GM19328 (cell line): ENCODE results near the gene PEX16.

Experiments used
- ATAC-seq: cut with Tn5 transposase; IDR thresholded peaks from one replicate; pipeline ENCODE4 v1.9.1; 2021; ENCODE audit warnings: mild to moderate bottlenecking, moderate library complexity; ENCODE audit not compliant: unreplicated experiment

PEX16 gene

DNA sequence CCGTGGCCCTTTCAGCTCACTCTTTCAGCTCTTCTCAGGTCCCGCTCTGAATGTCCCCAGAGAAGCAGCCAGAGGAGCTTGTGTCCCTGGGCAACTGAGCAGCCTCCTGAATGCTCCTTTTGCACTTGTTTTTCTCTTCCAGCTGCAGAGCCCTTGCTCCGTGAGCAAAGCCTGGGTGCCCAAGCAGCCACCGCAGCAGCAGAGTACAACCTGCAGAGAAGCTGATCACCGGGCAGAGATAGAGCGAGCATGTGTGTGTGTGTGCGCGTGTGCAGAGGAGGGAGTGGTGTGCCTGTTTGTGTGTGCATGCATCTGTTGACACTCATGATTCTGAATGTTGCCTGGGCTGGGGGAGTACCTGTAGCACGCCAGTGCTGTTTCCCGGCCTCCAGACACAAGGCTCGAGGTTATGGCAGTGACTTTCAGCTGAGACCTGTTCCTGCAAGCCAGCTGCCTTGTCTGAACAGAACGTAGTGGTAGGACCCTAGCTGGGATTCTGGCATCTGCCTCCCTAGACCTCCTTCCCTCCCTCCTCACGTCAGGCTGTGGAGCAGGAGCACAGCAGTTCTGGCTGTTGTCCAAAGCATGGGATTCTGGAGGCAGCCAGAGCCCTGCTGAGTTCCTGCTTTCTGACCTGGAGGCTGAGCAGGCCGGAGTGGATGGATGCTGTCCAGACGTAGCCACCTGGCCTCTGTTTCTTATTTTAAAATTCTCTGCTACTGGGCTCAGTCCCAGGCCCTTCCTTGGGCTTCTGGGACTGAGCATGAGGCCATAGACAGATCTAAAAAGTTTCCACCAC lies 36.7 kb downstream of the PEX16 start:
- ATAC-seq, result no peak

GRCh38 chr11:45879803-45880686 lies 37.6 kb downstream of the PEX16 start:
- ATAC-seq, result no peak

DNA sequence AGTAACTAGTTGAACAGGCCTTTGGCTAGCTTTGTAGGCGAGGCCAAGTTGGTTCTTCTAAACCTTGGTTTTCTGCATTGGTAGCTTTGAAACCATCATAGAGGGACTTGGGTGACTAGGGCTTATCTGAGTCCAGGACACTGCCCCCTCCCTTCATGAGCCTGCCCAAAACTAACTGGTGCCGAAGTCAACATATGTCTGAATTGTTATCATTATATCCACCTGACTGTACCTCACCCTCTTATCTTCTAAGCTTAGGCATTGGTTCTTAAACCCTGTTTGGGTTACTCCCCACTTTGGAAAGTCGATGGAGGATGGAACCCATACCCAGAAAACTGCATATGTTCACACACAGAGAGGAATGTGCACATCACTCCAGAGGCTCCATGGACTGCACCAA lies 39.8 kb downstream of the PEX16 start:
- ATAC-seq, result no peak

DNA sequence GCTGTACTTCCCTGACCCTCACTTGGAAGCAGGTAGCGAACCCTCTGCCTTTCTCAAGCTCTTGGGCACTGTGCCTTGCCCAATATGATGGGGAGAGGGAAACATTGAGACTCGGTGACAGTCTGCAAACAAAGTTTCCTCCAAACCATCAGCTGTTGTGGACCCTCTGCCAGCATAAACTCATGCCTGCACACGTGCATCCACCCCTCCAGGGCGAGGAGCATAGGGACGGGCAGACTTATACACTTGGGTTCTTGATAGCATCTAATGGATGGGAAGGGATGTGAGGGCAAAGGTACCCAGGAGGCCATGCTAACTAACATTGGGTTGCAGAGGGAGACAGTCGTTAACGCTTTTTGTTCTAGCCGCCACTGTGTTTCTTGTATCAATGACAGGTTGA lies 40.5 kb downstream of the PEX16 start:
- no peak for ATAC-seq

DNA sequence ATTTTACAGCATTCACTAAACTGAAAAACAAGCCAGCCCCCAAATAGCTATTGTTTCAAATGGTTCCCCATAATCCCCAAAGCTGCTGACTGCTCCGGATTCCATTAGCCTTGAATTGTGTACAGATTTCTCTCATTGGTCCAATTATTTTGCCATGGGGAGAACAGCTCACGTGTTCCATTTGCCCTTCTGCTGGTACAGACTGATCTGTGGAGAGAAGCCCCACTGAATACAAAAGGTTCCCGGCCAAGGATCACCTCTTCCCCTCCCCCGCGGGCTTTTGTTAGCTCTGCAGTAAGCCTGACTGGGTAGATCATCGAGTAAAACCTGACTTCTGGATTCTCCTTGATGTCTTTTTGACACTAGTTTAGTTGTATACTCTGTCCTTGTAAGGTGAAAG lies 41.3 kb downstream of the PEX16 start:
- no peak for ATAC-seq

DNA sequence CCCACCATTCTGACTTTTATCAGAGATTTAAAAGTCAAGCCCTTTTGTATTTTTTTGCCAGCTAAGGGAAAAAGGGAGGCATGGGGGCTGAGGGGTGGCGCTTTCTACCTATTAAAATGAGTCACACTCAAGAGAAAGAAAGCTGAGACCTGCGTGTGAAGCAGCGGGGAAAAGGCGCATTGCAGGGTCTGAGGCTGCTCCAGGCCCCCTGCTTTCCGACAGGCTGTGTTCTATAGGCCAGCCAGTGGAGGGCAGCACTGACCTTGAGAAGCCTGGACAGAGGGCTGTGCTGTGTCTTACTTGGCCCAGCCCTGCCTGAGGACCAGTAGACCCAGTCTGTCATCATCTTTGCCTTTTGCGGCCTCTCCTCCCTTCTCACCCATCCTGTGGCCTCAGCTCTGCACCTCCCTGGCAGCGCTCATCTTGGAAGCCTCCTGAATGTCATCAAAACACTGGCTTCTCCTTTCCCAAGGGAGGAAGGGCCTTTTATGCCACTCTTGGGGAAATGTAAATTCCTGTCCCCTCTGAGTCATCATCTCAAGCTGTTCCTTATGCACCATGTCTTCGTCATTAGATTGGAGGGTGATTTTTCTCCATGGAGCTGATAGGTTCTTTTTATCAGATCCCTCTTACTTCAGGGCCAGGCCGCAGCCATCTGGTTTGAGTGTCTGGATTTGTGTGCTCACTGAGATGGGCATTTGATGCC lies 44.9 kb downstream of the PEX16 start:
- no peak for ATAC-seq

DNA sequence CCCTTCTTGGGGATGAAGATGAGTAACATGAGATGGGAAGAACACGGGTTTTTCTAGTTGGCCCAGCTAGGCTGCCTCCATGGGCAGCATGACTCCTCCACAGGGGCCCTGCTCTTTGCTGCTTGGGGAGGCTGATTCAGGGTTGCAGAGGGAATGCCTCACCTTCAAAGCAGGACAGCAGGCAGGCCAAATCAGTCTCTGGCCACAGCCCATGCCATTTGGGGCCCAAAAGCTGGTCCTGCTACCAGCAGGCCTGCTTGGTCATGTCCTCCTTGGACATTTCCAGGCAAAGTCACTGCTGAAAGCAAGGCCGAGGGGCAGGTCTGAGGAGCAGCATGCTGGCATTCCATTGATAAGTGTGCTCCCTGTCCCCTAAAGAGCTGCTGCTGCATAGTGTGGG lies 46.0 kb downstream of the PEX16 start:
- ATAC-seq, result no peak

DNA sequence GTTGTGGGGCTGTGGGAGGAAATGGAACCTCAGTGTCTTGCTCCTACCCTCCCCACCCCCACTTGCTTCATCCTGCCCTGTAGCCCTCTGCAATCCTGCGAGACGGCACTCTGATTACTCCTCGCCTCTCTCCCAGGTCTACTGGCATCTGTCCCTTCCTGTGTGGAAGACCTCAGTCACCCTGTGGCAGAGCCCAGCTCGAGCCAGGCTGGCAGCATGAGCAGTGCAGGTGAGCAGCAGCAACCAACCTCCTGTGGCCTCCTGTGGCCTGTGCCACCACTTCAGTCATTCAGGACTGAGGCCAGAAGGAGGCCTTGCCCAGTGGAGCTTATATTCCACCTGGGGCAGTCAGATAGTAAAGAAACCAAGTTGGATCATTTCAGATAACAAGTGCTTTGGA lies 47.0 kb downstream of the PEX16 start:
- ATAC-seq, result no peak

DNA sequence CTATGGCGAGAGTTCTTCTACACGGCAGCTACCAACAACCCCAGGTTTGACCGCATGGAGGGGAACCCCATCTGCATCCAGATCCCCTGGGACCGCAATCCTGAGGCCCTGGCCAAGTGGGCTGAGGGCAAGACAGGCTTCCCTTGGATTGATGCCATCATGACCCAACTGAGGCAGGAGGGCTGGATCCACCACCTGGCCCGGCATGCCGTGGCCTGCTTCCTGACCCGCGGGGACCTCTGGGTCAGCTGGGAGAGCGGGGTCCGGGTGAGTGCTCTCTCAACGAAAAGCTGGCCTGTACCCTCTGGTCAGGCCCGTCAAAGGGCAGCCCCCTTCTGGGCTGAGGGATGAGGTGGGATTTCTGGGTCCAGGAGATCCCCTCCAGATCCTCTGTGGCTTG lies 48.1 kb downstream of the PEX16 start:
- no peak for ATAC-seq

DNA sequence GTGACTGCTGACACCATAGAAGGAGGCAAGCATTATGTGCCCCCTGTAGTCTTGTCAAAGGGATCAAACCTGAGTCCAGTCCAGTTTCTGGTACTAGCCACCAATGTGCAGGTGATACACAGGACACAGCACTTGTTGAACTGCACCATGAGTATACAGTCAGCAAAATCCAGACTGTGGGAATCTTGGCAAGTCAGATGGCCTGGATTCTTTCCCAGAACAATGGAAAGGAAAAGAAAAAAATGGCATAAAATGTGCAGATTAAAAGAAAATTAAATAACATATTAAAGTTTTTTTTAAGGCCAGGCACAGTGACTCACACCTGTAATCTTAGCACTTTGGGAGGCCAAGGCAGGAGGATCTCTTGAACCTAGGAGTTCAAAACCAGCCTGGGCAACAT lies 53.6 kb downstream of the PEX16 start:
- no peak for ATAC-seq

GRCh38 chr11:45860764-45861510 lies 56.7 kb downstream of the PEX16 start:
- ATAC-seq, result no peak

DNA sequence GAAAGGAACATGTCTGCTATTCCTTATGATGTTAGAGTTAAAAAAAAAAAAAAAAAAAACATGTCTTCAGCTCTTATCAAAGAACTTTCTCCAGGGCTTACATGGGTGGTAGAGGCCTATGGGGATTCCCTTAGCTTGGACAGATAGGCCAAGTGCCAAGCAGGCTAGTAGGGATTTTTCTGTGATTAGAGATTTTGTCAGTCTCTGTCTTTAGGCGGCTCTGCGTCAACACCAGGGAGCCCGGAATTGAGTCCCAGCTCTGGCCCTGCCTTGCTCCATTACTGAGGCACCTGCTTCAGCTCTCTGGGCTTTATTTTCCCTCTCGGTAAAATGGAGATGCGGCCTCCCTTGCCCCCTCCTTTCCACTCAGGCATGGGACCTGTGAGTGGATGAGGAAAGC lies 57.3 kb downstream of the PEX16 start:
- ATAC-seq, result no peak
